ENCODE measurements around the gene PTCSC3.
"Not testable (repeated sequence)": the region's sequence is repeated elsewhere in the genome, so short reads cannot be mapped to it uniquely, and the experiment has no call there.

The PTCSC3 gene

DNA sequence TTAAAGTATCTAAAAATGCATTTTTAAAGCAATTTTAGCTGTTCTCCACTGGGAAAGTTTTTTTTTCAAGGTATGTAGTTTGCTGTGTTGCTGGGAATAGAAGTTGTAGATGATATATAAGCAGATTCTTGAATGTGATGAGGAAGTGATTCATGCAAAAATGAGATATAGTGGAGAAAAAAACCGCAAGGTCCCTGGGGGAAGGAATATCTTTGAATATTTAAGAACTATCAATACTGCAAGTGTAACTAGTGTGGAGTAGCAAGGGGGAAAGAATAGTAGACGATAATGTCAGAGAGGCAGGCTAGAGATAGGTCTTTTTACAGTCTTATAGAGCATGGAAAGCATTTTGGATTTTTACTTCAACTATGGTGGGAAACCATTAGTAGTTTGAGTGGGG, 42.5 kb downstream of the PTCSC3 start:
- H3K27ac Mint-ChIP-seq: no peak overlapping the region
- no peak for DNase-seq
- H3K27me3 Mint-ChIP-seq: no peaks in the 10 kb centered on the region
- H3K9me3 Mint-ChIP-seq: no peaks in the 10 kb centered on the region
- no peak overlapping the region for H3K4me3 Mint-ChIP-seq
- H3K4me1 Mint-ChIP-seq: no peaks in the 10 kb centered on the region
- CTCF ChIA-PET: no interaction called here
- H3K36me3 Mint-ChIP-seq: no peaks in the 10 kb centered on the region

DNA sequence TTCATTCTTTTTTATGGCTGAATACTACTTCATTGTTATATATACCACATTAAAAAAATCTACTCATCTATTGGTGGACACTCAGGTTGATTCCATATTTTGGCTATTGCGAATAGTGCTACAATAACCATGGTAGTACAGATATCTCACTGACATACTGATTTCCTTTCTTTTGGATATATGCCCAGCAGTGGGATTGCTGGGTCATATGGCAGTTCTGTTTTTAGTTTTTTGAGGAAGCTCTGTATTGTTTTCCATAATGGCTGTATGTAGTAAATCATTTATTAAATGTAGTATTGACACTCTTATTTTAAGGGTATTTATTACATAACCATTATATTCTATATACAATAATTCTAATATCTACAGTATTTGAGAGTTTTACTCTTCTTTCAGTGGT, 43.7 kb downstream of the PTCSC3 start:
- CTCF ChIA-PET: no interaction called here
- no peak for DNase-seq
- Mint-ChIP-seq H3K27me3 (no peaks in the 10 kb centered on the region), H3K36me3 (no peaks in the 10 kb centered on the region), H3K4me1 (no peaks in the 10 kb centered on the region), H3K9me3 (no peaks in the 10 kb centered on the region), H3K27ac (no peak overlapping the region), H3K4me3 (no peak overlapping the region)

DNA sequence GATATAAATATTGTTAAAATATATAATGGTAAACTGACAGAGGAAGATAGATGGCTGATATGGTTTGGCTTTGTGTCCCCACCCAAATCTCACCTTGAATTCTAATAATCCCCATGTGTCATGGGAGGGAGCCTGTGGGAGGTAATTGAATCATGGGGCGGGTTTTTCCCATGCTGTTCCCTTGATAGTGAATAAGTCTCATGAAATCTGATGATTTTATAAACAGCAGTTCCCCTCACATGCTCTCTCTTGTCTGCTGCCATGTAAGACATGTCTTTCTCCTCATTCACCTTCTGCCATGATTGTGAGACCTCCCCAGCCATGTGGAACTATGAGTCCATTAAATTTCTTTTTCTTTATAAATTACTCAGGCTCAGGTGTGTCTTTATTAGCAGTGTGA, 46.3 kb downstream of the PTCSC3 start:
- H3K4me1 Mint-ChIP-seq: no peaks in the 10 kb centered on the region
- no peak overlapping the region for H3K27ac Mint-ChIP-seq
- CTCF ChIA-PET: no interaction called here
- no peaks in the 10 kb centered on the region for H3K36me3 Mint-ChIP-seq
- DNase-seq: no peak
- no peaks in the 10 kb centered on the region for H3K27me3 Mint-ChIP-seq
- no peaks in the 10 kb centered on the region for H3K9me3 Mint-ChIP-seq
- H3K4me3 Mint-ChIP-seq: no peak overlapping the region

DNA sequence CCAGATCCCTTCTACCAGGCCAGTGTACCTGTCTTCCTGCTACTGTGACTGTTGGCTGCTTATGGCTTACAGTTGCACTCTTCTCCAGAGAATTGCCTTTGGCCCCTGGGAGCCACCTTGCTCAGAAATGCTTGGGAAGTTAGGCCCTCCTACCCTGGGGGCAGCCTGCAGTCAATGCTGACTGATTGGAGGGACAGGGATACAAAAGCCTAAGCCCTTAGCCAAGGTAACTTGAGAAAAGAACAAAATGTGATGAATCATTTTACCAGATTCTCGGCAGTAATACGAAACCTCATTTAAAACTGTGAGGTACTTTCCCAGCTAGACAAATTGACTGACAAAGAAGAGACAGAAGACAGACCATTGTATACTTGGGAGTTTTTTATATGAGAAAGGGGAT, 47.3 kb downstream of the PTCSC3 start:
- no peak for DNase-seq
- H3K4me1 Mint-ChIP-seq: no peaks in the 10 kb centered on the region
- CTCF ChIA-PET: no interaction called here
- H3K27me3 Mint-ChIP-seq: no peaks in the 10 kb centered on the region
- no peak overlapping the region for H3K4me3 Mint-ChIP-seq
- H3K27ac Mint-ChIP-seq: no peak overlapping the region
- H3K9me3 Mint-ChIP-seq: peaks cover 3% of the 10 kb centered on the region
- H3K36me3 Mint-ChIP-seq: no peaks in the 10 kb centered on the region

DNA sequence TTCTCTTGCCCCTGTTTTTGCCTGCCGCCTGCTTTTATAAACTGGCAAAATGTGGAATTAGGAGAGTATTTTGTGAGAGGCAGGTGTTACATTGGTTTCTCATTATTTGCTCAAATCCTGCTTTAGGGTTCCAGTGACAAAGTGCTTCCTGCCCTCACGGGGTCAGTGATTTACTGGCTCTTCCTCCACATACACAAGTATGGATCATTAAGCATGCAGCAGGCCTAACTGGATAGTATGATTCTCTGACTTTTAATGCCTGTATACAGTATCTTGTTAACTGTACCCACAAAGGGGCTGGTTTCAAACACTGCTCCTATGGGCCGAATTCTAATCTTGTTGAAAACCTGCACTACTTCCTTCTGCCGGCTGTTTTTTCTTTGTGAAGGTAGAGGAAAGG, 63.2 kb downstream of the PTCSC3 start:
- CTCF ChIA-PET: no interaction called here
- no peak for DNase-seq
- Mint-ChIP-seq H3K4me3 (no peak overlapping the region), H3K9me3 (no peaks in the 10 kb centered on the region), H3K27me3 (no peaks in the 10 kb centered on the region), H3K27ac (no peak overlapping the region), H3K36me3 (no peaks in the 10 kb centered on the region), H3K4me1 (no peaks in the 10 kb centered on the region)

DNA sequence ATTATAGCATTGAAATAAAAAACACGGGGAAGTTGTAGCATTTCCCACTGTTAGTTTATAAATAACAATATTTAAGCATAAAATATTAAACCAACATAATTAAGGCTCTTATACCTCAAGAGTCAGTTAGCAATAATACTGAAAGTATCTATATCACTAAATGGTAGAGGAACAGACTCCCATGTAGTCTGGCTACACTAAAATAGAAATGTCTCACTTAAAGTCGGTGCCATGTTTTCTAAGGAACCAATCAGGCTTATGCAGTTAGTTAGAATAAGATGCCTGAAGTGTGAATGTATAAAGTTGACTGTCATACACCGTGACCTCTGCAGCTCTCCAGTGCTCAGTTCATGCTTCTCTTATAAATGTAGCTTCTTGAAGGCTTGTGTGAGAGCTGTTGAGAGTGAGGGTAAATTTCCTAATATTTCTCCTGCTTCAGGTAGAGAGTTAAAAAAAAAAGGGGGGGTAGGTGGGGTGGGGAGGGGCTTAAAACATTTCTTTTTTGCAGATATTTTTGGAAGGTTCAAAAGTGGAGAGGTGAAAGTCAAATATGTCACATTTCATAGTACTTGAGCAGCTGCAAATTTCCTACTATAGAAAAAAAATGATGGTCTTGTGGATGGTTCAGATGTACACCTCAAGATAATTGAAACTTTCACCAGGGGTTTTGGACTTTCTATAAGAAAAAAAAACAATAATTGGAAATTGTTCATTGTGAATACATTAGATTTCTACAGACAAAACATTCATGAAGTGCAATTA, 64.5 kb downstream of the PTCSC3 start:
- Mint-ChIP-seq H3K27me3 (no peaks in the 10 kb centered on the region), H3K36me3 (no peaks in the 10 kb centered on the region), H3K4me3 (no peak overlapping the region), H3K27ac (no peak overlapping the region), H3K9me3 (no peaks in the 10 kb centered on the region), H3K4me1 (no peaks in the 10 kb centered on the region)
- CTCF ChIA-PET: no interaction called here
- no peak for DNase-seq

DNA sequence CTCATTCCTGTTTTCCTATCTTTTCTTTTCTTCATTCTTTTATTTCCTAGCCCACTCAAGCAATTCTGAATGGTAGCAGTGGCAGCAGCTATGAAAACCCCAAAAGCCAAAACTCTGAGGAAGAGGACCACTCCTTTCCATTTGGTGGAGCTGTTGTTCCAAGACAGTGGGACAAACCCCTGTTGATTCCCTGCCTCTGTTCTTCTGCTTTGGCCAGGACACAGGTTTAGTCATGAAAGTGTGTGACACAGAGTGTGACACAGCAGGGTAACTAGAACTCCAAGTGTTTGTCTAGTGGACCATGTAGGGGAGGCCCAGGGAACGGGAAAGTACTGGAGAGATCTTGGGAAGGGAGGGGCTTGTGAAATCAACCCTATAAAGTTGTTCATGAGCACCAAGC, 71.1 kb downstream of the PTCSC3 start:
- Mint-ChIP-seq H3K27ac (no peak overlapping the region), H3K9me3 (no peaks in the 10 kb centered on the region), H3K36me3 (no peaks in the 10 kb centered on the region), H3K27me3 (peaks cover 9% of the 10 kb centered on the region), H3K4me3 (no peak overlapping the region), H3K4me1 (no peaks in the 10 kb centered on the region)
- no peak for DNase-seq
- CTCF ChIA-PET: interaction anchor here (1.4 kb wide), 1 partner anchor 36 kb away, joined by 3 read pairs; no protein-coding TSS in a partner anchor

DNA sequence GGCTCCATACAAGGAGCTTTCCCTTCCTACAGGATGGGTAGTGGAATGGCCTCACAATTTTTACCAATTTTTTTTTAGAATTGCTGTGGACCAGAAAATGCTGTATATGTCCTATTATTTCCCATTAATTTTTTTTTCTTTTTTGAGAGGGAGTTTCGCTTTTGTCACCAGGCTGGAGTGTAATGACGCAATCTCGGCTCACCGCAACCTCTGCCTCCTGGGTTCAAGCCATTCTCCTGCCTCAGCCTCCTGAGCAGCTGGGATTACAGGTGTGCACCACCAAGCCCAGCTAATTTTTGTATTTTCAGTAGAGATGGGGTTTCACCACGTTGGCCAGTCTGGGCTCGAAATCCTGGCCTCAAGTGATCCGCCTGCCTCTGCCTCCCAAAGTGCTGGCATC, 72.3 kb downstream of the PTCSC3 start:
- H3K9me3 Mint-ChIP-seq, H3K36me3 Mint-ChIP-seq, H3K4me3 Mint-ChIP-seq, CTCF ChIA-PET, DNase-seq, H3K27ac Mint-ChIP-seq, H3K4me1 Mint-ChIP-seq, H3K27me3 Mint-ChIP-seq: not testable (repeated sequence)

DNA sequence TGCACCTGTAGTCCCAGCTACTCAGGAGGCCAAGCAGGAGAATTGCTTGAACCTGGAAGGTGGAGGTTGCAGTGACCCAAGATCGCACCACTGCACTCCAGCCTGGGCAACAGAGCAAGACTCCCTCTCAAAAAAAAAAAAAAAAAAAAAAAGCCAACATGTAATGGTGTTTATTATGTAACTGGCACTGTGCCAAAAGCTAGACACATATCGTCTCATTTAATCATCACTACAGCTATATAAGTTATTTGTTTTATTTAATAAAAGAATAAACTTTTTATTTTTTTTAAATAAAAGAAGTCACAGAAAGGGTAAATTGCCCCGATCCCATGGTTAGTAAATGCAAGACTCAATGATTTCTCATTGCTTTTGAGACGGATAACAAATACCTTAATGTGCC, 76.9 kb downstream of the PTCSC3 start:
- no peak for DNase-seq
- H3K27ac Mint-ChIP-seq: no peak overlapping the region
- H3K27me3 Mint-ChIP-seq: peaks cover 10% of the 10 kb centered on the region
- no peaks in the 10 kb centered on the region for H3K4me1 Mint-ChIP-seq
- H3K4me3 Mint-ChIP-seq: no peak overlapping the region
- no peaks in the 10 kb centered on the region for H3K36me3 Mint-ChIP-seq
- no peaks in the 10 kb centered on the region for H3K9me3 Mint-ChIP-seq
- CTCF ChIA-PET: no interaction called here

DNA sequence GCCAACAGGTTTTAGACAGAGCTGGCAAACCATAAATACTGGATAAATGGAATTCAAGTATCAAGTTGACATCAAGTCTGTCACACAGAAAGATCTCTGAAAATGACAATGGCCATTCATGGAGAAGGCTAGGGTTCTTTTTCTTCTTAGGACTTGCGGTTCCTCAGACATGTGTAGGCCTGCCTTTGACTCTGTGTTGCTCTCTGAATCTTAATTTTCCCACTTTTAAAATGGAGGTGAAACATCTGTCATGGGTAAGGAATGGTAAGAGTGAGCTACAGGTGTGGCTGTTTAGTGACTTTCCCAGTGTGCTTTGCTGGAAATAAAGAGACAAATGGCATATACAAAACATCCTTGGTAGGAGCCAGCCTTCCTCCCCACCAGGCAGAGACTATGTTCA, 79.2 kb downstream of the PTCSC3 start:
- no peaks in the 10 kb centered on the region for H3K36me3 Mint-ChIP-seq
- CTCF ChIA-PET: no interaction called here

DNA sequence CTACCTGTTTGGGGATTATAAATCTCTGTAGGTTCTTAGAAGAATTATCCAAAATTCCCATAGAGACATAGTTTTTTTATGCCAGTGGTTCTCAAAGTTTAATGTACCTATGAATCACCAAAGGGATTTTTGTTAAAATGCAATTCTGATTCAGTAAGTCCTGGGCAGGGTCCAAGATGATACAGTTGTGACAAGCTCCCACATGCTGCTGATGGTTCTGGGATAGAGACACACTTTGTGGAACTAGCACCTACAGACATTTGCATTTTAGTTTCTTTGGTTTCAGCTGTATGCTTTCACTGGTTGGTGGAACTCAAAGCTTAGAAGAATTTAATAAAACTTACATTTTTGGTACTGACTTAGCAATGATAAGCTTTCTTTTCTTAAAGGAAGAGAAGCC, 80.4 kb downstream of the PTCSC3 start:
- Mint-ChIP-seq H3K27ac (no peak overlapping the region), H3K4me3 (no peak overlapping the region), H3K4me1 (no peaks in the 10 kb centered on the region), H3K27me3 (peaks cover 5% of the 10 kb centered on the region), H3K36me3 (no peaks in the 10 kb centered on the region), H3K9me3 (no peaks in the 10 kb centered on the region)
- CTCF ChIA-PET: interaction anchor here (0.8 kb wide), 1 partner anchor 27 kb away, joined by 4 read pairs; no protein-coding TSS in a partner anchor
- DNase-seq: no peak

More for the DNA sequence above, 79.2 kb downstream of the PTCSC3 start:
- Mint-ChIP-seq H3K27me3 (peaks cover 5% of the 10 kb centered on the region), H3K27ac (no peak overlapping the region), H3K4me3 (no peak overlapping the region), H3K9me3 (no peaks in the 10 kb centered on the region), H3K4me1 (no peaks in the 10 kb centered on the region)
- no peak for DNase-seq

DNA sequence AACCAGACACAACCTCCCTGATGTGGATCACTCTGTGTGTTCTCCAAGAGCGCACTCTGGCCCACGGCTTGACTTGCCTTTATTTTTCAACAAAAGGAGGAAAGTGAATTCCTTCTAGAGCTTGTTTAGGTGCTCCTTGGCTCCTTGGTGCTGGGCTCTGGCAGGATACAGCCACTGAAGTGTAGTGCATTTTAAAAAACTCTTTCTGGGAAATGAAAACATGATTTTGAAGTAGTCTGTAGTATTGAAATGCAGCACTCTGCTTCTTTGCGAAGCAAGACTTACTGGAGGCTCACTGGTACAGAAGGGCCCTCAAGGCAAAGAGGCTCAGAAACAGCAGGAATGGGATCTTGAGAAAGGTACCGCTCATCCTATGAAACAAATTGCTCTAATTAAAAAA, 81.6 kb downstream of the PTCSC3 start:
- Mint-ChIP-seq H3K36me3 (no peaks in the 10 kb centered on the region), H3K27me3 (peaks cover 5% of the 10 kb centered on the region), H3K4me1 (no peaks in the 10 kb centered on the region), H3K9me3 (no peaks in the 10 kb centered on the region), H3K27ac (no peak overlapping the region), H3K4me3 (no peak overlapping the region)
- DNase-seq: no peak
- CTCF ChIA-PET: no interaction called here

DNA sequence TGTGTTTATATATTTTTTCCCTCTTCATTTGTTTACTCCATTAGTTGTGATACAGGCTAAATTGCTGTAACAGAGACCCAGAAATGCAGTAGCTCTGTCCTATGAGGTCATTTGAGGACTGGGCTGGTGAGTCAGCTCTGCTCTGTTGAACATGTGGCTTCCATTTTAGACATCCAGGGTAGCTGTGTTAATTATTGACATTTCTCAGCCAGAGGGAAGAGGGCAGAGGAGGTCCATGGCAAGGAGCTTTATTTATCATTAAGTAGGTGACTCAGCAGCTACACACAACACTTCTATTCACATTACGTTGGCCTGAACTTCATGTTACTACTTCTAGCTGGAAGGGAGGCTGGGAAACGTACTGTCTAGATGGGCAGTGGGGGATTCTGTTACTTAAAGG, 85.4 kb downstream of the PTCSC3 start:
- no peak overlapping the region for H3K27ac Mint-ChIP-seq
- no peak for DNase-seq
- no peaks in the 10 kb centered on the region for H3K36me3 Mint-ChIP-seq
- H3K27me3 Mint-ChIP-seq: peaks cover 5% of the 10 kb centered on the region
- H3K9me3 Mint-ChIP-seq: no peaks in the 10 kb centered on the region
- CTCF ChIA-PET: interaction anchor here (1.5 kb wide), 1 partner anchor 22 kb away, joined by 8 read pairs; no protein-coding TSS in a partner anchor
- no peaks in the 10 kb centered on the region for H3K4me1 Mint-ChIP-seq
- H3K4me3 Mint-ChIP-seq: no peak overlapping the region

DNA sequence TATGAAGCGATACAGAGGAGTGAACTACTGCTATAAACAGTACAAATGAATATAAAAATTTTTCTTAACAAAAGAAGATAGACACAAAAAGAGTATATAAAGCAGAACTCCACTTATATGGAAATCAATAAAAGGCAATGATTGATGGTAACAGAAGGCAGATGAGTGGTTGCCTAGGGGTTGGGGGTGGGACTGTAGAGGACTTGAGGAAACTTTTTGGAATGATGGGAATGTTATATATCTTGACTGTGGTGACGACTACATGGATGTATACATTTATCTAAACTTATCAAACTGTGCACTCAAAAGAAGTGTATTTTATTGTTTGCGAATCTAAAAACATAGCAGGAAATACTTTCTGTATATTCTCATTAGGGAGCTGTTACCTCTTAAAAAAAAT, 89.1 kb downstream of the PTCSC3 start:
- Mint-ChIP-seq H3K4me1 (no peaks in the 10 kb centered on the region), H3K27ac (no peak overlapping the region), H3K27me3 (no peaks in the 10 kb centered on the region), H3K4me3 (no peak overlapping the region), H3K9me3 (no peaks in the 10 kb centered on the region), H3K36me3 (no peaks in the 10 kb centered on the region)
- CTCF ChIA-PET: no interaction called here
- no peak for DNase-seq

DNA sequence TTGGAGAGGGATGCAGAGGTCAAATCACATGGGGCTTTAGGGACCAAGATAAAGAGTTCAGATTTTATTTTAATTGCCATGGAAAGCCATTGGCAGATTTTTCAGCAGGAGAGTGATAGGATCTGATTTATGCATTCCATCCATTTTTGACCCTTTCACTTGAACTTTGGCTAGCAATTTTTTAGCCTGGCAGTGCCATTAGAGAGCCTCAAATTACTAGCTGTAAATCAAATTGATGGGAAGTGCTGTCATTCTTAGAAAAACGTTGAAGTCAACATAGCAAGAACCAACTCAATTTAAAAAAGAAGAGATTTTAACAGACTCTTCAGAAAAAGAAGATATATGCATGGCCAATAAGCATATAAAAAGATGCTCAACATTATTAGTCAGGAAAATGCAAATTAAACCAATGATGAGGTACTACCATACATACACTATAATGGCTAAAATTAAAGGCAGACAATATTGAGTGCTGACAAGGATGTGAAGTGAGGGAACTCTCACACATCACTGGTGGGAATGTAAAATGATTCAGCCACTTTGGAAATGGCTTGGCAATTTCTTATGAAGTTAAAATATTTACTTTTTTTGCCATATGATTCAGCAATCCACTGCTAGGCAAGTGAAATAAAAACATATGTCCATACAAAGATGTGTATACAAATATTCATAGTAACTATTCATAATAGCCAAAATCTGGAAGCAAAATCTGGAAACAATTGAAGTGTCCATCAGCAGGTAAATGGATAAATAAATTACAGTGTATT, 89.7 kb downstream of the PTCSC3 start:
- Mint-ChIP-seq H3K27me3 (no peaks in the 10 kb centered on the region), H3K4me1 (no peaks in the 10 kb centered on the region), H3K4me3 (no peak overlapping the region), H3K9me3 (no peaks in the 10 kb centered on the region), H3K27ac (no peak overlapping the region), H3K36me3 (no peaks in the 10 kb centered on the region)
- no peak for DNase-seq
- CTCF ChIA-PET: no interaction called here

Measured in activated naive CD4-positive, alpha-beta T cell treated with anti-CD3 and anti-CD28 coated beads, Interleukin-2, amount 10 ng/mL, durations not matched to agents 7 days and 5 days (primary cell).